ENCODE results near the gene LILRA5.
"Not testable (repeated sequence)": the region's sequence is repeated elsewhere in the genome, so short reads cannot be mapped to it uniquely, and the experiment has no call there.

Gene LILRA5

GRCh38 chr19:54273821-54274220, 39.1 kb downstream of the LILRA5 start:
- TF ChIP-seq CTCF (conservative IDR thresholded peaks at IDR 0.05), result no peak
- H3K27ac ChIP-seq, result no peak overlapping the region

GRCh38 chr19:54272181-54272580, 40.8 kb downstream of the LILRA5 start:
- H3K27ac ChIP-seq, result not testable (repeated sequence)

- not testable (repeated sequence) for H3K27ac ChIP-seq
These were observed 41.4 kb downstream of the LILRA5 start for GRCh38 chr19:54271587-54271986.

GRCh38 chr19:54271106-54271505, 41.9 kb downstream of the LILRA5 start:
- TF ChIP-seq CTCF (conservative IDR thresholded peaks at IDR 0.05), result no peak
- H3K27ac ChIP-seq, result no peak overlapping the region

- no peak for TF ChIP-seq CTCF (conservative IDR thresholded peaks at IDR 0.05)
- no peak overlapping the region for H3K27ac ChIP-seq
These were observed 44.0 kb downstream of the LILRA5 start for GRCh38 chr19:54268936-54269335.

GRCh38 chr19:54266133-54266532, 46.8 kb downstream of the LILRA5 start:
- H3K27ac ChIP-seq, result no peak overlapping the region
- TF ChIP-seq CTCF (conservative IDR thresholded peaks at IDR 0.05), result peak; percentile 86

- no peak for TF ChIP-seq CTCF (conservative IDR thresholded peaks at IDR 0.05)
- no peak overlapping the region for H3K27ac ChIP-seq
These were observed 50.5 kb downstream of the LILRA5 start for GRCh38 chr19:54262470-54262869.

- H3K27ac ChIP-seq, result no peak overlapping the region
- TF ChIP-seq CTCF (conservative IDR thresholded peaks at IDR 0.05), result no peak
These were observed 50.9 kb downstream of the LILRA5 start for GRCh38 chr19:54262066-54262465.

GRCh38 chr19:54257116-54257480, 55.9 kb downstream of the LILRA5 start, which contains the start of gene LILRB5:
TSS of gene LILRB5 (minus strand) at chr19:54257273. CDS start at chr19:54257193, 80 bp downstream.
- TF ChIP-seq CTCF (conservative IDR thresholded peaks at IDR 0.05), result no peak

More at GRCh38 chr19:54257116-54257480, 55.9 kb downstream of the LILRA5 start, which contains the start of gene LILRB5:
- no peak within 1 kb of the TSS for H3K27ac ChIP-seq
